ENCODE measurements around the gene ARL2.
A peak's percentile ranks its signal among the peaks of the same experiment; 100 is the strongest.

Gene ARL2

GRCh38 chr11:65064847-65065240 lies 50.9 kb downstream of the ARL2 start:
- H3K27me3 ChIP-seq (ENCODE audit: insufficient read depth, low read depth, severe bottlenecking): no peaks in the 10 kb centered on the region
- TF ChIP-seq, protein P1, sequence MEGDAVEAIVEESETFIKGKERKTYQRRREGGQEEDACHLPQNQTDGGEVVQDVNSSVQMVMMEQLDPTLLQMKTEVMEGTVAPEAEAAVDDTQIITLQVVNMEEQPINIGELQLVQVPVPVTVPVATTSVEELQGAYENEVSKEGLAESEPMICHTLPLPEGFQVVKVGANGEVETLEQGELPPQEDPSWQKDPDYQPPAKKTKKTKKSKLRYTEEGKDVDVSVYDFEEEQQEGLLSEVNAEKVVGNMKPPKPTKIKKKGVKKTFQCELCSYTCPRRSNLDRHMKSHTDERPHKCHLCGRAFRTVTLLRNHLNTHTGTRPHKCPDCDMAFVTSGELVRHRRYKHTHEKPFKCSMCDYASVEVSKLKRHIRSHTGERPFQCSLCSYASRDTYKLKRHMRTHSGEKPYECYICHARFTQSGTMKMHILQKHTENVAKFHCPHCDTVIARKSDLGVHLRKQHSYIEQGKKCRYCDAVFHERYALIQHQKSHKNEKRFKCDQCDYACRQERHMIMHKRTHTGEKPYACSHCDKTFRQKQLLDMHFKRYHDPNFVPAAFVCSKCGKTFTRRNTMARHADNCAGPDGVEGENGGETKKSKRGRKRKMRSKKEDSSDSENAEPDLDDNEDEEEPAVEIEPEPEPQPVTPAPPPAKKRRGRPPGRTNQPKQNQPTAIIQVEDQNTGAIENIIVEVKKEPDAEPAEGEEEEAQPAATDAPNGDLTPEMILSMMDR (IDR thresholded peaks at IDR 0.05; ENCODE audit: low read depth, low read length): no peak
- no peaks in the 10 kb centered on the region for H3K36me3 ChIP-seq
- no peak overlapping the region for H3K4me3 ChIP-seq (ENCODE audit: low read depth, low read length)
- DNase-seq: peak; percentile 53
- H3K27ac ChIP-seq: peak overlapping the region; percentile 76
- H3K9me3 ChIP-seq (ENCODE audit: severe bottlenecking): no peaks in the 10 kb centered on the region

DNA sequence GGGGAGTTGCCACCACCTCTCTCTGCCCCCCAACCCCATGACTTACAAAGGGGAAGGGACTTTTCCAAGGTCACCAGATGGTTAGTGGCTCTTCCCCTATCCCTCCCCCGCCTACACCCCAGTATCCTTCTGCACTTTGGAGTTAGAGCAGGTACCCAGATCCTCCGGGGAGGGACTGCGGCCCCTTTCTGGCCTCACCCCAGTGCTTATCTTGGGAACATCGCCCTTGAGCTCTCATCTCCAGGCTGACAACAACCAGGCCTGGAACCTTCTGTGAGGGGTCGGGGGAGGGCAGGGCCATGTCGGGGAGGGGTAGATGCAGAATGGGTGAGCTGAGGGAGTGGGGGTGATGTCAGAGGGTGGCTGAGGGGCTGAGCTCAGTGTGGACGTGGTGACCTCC lies 51.9 kb downstream of the ARL2 start:
- H3K36me3 ChIP-seq: no peaks in the 10 kb centered on the region
- no peaks in the 10 kb centered on the region for H3K27me3 ChIP-seq (ENCODE audit: insufficient read depth, low read depth, severe bottlenecking)
- no peaks in the 10 kb centered on the region for H3K9me3 ChIP-seq (ENCODE audit: severe bottlenecking)
- DNase-seq: no peak
- no peak overlapping the region for H3K4me3 ChIP-seq (ENCODE audit: low read depth, low read length)
- peak overlapping the region; percentile 76 for H3K27ac ChIP-seq
- TF ChIP-seq, protein P1 (IDR thresholded peaks at IDR 0.05; ENCODE audit: low read depth, low read length): no peak

DNA sequence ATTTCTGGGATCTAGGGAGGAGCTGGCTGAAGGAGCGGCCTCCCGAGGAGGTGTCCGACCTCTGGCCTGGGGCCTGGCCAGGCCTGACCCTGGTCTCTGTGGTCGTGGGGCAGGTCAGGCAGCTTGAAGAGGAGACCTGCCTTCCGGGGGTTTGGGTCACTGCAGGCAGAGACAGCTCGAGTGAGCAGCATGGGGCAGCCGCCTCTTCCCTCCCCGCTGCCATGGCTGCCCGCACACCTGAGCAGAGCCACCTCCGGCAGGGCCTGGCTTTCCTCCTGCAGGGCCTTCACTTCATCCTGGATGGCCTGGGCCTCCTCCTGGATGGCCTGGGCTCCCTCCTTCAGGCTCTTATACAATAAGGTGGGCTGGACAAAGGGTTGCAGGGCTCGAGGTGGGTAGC lies 52.4 kb downstream of the ARL2 start:
- DNase-seq: no peak
- Histone ChIP-seq H3K27me3 (ENCODE audit: insufficient read depth, low read depth, severe bottlenecking) (no peaks in the 10 kb centered on the region), H3K27ac (peak overlapping the region; percentile 76), H3K9me3 (ENCODE audit: severe bottlenecking) (no peaks in the 10 kb centered on the region), H3K4me3 (ENCODE audit: low read depth, low read length) (no peak overlapping the region), H3K36me3 (no peaks in the 10 kb centered on the region)
- TF ChIP-seq, protein P1 (IDR thresholded peaks at IDR 0.05; ENCODE audit: low read depth, low read length): no peak

- Histone ChIP-seq H3K27me3 (ENCODE audit: insufficient read depth, low read depth, severe bottlenecking) (no peaks in the 10 kb centered on the region), H3K4me3 (ENCODE audit: low read depth, low read length) (no peak overlapping the region), H3K9me3 (ENCODE audit: severe bottlenecking) (no peaks in the 10 kb centered on the region), H3K27ac (peak overlapping the region; percentile 76), H3K36me3 (no peaks in the 10 kb centered on the region)
- TF ChIP-seq, protein P1 (IDR thresholded peaks at IDR 0.05; ENCODE audit: low read depth, low read length): no peak
- DNase-seq: peak; percentile 67
Measured at GRCh38 chr11:65066805-65067291, 52.9 kb downstream of the ARL2 start.

DNA sequence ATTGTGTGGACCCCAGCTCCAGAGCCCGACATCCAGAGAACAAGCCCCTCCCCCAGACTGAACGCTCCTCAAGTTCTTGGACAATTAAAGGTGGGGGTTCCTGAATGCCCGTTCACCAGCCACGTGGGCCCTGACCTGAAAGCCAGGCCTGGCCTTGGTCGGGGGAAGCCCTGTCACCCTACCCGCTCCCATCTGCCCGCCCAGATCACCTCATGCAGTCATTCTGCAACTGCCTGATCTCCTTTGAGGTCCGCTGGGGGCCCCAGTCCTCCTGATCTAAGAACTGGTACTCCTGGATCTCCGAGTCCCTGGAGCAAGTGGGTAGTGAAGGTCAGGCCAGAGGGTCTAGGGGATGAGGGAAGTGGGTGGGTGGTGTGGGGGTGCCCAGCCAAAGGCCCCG lies 53.5 kb downstream of the ARL2 start:
- peak; percentile 46 for DNase-seq
- H3K27ac ChIP-seq: peak overlapping the region; percentile 76
- H3K4me3 ChIP-seq (ENCODE audit: low read depth, low read length): no peak overlapping the region
- no peaks in the 10 kb centered on the region for H3K9me3 ChIP-seq (ENCODE audit: severe bottlenecking)
- TF ChIP-seq, protein P1 (IDR thresholded peaks at IDR 0.05; ENCODE audit: low read depth, low read length): no peak
- no peaks in the 10 kb centered on the region for H3K36me3 ChIP-seq
- no peaks in the 10 kb centered on the region for H3K27me3 ChIP-seq (ENCODE audit: insufficient read depth, low read depth, severe bottlenecking)

GRCh38 chr11:65069217-65069616 lies 55.3 kb downstream of the ARL2 start:
- TF ChIP-seq, protein P1 (IDR thresholded peaks at IDR 0.05; ENCODE audit: low read depth, low read length): no peak
- Histone ChIP-seq H3K4me3 (ENCODE audit: low read depth, low read length) (no peak overlapping the region), H3K27me3 (ENCODE audit: insufficient read depth, low read depth, severe bottlenecking) (no peaks in the 10 kb centered on the region), H3K36me3 (no peaks in the 10 kb centered on the region), H3K27ac (no peak overlapping the region), H3K9me3 (ENCODE audit: severe bottlenecking) (no peaks in the 10 kb centered on the region)
- DNase-seq: no peak

Data from WERI-Rb-1 (cell line).